ENCODE measurements around the gene HEBP2.
"Not testable (repeated sequence)": the region's sequence is repeated elsewhere in the genome, so short reads cannot be mapped to it uniquely, and the experiment has no call there.

HEBP2 gene

DNA sequence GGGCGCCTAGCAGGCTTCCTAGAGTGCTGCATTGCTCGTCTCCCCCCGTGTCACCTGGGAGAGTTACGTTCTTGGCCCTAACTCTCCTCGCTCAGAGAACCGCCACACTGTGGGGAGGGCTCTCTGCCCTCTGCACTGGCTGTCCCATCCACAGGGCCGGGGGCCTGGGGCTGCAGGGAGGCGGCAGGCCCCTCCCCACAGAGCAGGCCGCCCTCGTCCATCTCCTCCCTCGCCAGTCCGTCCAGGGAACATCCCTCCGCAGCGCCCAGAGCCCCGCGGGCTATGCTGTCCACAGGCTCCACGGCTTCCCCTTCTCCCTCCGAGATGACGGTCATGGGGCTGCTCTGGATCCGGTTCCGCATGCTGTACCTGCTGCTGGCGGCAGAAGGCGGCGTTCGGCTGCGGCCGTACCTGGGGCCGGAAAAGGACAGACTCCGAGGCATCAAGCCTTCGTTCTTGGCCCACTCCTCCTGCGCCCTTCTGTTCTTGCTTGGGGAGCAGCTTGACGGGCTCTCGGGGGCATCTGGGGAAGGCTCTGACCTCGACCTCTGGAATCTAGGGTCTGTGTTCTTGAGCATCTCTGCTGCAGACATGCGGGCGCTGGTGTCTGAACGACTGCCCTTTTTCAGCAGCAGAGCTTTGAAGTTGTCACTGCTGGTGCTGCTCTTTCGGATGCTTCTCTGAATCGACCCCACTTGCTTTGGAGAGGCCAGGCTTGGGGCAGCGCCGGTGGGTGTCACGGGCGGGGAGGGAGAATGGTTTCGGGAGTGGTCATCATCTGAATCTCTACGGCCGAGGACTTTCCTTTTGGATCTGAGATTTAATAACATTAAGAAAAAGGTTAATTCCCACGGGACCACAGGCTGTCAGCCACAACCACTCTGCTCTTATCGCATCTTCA is 20.2 kb downstream of the HEBP2 start:
- no peak for DNase-seq

DNA sequence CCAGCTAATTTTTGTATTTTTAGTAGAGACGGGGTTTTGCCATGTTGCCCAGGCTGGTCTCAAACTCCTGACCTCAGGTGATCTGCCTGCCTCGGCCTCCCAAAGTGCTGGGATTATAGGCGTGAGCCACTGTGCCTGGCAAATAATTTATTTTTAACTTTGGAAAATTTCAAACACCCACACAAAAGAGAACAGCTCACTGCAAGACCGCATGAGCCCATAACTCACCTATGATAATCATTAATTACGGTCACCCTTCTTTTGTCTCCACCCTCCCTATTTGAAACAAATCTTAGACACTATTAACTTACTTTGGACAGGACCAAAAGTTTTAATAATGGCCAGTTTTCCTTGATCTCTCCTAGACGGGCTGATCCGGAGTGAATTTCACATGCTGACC is 21.2 kb downstream of the HEBP2 start:
- not testable (repeated sequence) for DNase-seq

DNA sequence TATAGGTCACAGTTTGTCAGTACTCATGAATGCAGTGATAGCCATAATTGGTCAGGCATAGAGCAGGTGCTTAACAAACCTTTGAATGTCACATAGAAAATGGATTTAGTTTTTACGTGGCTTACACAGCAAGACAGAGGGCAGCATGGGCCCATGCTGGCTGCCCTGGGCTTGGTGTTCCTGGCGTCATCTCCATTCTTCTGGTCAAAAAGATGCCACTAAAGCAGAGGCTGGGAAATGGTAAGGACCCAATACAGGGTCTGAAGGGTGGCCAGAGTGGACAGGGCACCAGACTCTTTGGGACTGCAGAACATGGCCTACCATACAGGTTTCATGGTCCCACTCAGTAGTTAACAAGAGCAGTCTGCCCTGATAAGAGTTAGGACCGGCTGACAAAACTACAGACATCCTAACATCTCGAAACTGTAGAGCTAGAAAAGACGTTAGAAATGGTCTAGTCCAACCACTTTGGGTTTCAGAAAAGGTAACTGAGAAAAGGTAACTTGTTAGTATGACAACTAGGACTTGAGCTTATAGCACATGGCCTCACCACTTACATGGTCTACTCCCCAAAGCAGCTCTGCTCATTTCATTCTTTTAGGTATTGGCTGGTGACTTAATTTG is 22.6 kb downstream of the HEBP2 start:
- no peak for DNase-seq

DNA sequence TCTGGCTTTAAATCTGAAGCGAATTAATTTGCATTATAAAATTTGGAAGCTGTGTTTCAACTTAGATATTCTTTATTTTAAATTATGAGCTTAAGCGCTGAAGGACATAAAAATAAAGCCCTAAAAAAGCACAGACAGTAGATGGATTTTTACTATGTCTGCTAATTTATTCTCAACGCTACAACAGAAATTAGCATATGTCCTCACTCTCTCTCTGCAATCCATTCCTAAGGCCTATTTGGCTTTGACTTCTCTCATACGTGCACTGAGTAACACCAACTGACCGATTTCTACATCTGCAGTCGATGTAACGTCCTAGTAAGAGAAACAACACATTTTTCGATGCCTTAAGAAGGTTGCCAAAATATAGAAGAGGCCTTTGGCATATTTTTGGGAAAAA is 23.7 kb downstream of the HEBP2 start:
- no peak for DNase-seq

DNA sequence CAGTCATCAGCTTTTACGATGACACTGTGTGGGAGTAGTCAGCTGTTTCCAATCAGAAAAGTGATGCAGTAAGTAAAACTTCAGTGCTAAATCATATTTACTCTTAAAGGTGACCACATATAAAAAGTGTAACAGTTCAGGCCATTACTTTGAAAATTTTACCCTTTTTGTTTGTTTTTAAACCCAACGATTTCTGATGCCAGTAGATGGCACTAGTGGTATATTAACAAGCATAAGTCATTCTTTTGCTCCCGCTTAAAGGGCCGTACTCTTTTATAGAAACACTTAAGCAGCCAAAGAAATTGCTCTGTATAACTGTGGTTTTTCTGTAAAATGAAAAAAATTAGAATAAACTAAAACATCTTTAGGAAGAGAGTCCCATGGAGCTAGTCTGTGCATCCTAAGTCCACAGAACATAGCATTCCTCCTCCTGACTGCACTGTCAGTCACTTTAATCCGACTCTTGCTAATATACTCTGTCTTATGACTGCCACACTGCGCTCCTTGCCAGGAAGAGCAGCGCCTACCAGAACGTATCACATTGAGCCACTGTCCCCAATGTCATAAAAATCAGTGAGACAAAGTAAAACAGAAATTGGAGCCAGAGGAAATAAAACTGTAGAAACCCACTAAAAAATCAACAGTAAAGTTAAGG is 25.0 kb downstream of the HEBP2 start:
- no peak for DNase-seq

DNA sequence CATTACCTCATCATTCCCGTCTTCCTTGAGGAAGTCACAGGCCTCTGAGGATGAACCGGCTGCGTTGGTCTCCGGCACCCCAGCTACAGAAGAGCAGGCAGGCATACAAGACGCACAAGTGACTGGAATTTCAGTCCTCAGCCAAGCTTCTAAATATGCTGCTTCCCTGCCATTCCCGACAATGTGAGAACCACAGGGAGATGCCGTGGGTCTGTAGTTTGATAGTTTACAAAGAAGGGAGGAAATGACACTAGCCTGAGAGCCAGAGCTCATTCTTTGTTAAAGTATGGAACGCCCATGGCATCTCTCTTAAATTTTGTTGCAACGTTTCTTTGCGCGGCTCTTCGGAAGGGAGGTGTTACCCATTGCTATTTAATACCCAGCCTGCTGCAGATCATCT is 25.7 kb downstream of the HEBP2 start:
- DNase-seq, result no peak

DNA sequence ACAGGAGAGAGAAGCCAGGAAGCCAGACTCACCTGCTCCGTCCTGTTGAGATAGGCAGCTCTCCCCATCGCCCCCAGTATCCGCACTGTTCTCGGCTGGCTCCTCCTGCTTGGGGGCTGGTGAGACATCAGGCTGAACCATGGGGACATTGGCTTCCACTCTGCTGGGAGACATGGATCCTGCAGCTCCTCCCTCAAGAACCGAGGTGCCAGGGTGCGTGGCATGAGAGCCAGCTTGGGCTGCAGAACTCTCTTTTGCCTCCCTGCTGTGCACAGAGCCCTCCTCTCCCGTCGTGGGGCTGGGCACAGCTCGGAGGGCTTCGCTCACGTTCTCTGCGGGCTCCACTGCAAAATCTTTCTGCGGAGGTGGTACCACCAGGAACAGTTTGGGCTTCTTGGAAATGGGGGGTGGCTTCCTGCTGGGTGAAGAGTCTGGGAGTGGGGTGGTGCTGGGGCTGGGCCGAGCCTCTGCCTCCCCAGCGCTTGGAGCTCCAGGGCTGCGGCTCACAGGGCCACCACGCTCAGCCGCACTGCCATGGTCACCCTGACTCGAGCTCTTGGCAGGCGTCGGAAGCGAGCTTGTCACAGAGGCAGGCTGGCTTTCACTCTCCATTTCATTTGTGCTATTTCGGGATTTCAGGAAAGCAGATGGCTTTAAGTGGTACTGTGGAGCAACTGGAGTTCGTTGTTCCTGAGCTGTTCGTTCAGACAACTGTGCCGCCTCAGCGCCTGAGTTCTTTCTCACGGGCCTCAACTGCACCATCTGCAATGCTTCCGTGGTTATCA is 26.5 kb downstream of the HEBP2 start:
- DNase-seq, result no peak

DNA sequence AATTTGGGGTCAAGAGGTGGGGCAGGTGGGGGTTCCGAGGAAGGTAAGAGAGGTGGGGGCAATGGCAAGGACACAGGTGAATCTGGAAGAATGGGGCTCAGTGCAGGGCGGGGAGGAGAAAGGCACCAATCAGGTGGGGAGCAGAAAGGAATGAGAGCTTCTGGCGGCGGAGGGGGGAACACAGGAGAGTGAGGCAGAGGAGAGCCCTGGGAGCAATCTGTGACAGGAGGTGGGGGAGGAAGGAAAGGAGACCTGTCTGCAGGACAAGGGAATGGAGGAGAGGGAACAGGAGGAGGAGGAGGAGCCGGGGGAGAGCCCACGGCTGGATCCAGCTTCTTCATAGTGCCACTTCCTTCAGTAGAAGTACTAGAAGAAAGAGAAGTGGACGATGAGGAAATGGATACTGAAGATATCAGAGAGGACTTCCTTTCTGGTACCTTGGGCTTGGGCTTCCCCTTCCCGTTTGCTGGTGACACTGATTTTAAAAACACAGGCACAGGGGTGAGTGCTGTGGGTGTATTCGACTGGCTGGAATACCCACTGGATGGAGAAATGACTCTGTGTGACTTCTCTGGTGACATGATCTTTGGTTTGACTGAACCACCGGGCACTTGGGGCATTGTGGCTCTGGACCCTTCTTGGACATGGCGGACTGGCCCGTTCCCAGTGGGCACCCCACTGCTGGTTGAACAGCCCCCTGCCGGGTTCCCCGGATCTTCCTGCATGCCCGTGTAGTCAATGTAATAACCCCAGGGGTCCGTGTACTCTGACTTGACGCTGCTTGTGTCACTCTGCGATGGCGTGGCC is 27.4 kb downstream of the HEBP2 start:
- no peak for DNase-seq

DNA sequence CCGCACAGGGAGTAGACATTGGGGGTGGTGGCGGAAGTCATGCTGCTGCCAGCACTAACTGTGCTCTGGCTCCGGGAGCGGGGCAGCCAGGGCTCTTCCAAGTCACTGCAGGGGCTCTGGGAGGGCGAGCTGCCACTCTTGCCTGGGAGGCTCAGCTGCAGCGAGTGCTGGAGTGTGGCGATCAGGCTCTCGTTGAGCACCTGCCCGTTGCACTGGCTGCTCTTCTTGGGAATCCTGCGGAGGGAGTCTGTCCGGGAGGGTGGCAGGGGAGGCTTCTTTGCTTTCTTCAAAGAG is 28.0 kb downstream of the HEBP2 start:
- no peak for DNase-seq

DNA sequence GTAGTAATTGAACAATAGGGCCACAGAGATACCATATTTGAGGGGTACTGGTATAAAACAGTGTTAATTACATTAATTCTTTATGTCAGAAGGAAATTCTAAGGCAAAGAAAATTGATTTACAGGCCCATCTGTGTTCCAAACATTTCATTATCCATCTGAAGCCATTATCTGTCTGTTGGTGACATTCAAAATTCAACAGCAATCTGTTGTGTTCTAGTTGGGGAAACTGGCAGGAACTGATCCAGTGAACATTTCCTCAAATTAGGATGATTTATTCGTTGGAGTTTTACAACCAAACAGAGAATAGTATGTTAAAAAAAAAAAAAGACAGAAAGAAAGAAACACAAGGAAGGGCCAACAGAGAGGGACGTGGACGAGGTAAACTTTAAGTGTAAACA is 30.1 kb downstream of the HEBP2 start:
- DNase-seq, result no peak

DNA sequence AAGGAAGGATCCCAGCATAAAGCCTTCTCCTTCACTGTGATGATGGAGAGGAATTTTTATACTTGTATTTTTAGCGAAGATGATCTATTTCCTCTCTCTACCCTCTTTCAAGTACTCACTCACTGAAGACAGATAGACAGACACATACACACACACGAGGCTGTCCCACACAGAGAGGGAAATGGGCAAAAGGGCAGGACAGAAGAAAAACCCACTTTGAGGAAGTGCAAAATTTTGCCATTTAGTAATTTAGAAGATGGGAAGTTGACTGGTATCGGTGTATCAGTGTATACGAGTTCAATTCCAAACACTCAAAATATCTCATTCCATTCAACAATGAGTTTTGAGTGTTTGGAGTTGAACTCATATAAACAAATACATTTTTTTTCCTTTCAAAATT is 30.9 kb downstream of the HEBP2 start:
- DNase-seq, result no peak

DNA sequence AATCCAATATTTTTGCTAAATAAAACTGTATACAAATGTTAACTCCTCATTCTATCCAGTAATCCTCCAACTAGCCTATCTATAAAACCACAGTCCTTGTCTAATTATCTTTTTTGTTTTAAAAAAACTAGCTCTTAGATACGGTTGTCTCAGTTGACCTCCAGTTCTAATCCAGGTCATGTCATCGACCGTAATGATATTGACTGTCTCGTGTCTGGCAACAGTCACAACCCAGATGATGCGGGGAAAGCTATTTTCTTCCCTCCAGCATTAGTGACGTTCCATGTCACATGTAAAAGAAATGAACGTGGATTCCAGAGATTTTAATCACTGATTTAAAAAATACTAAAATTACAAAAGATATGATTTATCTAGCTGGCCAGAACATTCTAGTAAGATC is 35.5 kb downstream of the HEBP2 start:
- no peak for DNase-seq

DNA sequence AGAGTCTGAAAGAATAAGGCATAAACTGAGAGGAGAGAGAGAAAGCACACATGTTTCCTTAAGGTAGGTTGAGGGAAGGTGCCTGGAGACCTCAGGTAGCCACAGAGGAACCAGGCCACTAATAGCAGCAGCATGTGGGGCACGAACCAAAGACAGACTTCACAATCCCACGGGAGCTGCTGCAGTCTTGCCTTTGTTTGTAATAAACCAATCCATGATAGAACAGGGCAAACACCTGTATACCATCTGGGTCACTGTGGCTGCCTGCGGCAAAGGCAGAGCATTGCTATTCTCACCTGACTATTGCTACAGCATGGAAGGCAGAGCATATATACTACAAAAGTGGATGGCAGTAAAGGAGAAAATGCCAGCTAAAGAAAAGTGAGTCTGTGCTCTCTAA is 36.3 kb downstream of the HEBP2 start:
- no peak for DNase-seq

DNA sequence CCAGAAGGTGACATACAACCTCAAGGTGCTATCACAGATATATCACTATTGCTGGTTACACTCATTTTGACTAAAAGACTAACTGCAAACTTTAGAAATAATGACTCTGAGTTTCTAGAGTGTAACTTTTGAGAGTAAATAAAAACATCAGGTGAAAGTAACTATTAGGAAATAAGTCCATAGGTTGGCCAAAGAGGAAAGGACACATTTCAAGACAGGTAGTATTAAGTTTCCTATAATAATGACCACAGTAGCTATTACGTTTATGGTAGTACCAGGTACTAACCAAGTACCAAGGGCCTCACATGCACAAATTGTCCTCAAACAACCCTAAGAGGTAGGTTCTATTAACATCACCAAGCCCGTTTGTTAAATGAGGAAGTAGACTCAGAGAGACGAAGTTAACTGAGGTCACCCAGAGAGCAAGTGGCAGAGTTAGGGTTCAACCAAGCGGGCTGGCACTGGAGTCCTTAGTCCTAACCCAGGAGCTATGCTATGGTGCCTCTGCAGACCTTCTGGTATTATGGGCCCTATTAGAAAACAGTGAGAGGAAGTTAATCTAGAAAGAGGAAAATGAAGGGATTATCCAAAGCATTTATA is 36.8 kb downstream of the HEBP2 start:
- DNase-seq, result no peak

DNA sequence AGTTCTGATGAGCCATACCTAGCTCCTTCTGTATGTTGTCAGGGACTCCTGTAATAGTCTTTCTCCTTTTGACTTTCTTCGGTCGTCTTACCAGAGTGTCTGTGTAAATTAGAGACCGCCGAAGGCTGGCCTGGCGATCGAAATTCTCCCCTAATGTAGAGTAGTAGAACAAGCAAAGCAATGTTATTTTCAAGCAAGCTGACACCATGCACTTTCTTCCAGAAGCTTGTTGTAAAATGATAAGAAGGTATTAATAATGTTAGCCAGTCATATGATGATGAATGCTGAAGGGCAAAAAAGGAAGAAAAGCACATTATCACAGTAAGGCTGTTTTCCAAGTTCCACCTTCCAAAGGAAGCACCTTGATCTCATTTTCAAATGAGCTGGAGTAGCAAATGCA is 37.9 kb downstream of the HEBP2 start:
- DNase-seq, result no peak

DNA sequence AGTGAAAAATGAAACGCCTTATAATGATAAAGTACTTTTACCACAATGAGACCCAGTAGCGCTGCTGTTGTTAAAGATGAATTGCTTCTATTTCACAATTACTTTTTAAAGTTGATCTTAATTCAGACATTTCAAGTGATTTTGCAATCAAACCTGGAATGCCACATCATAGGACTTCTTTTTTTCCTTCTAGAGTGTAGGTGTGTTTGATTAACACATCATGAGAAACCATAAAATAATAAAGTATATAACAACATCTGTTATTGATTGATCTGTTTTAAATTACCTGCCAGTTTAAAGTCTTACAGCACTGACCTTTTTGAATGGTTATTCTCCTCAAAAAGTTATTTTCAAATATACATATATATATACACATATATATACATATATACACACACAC is 38.6 kb downstream of the HEBP2 start:
- DNase-seq, result no peak

DNA sequence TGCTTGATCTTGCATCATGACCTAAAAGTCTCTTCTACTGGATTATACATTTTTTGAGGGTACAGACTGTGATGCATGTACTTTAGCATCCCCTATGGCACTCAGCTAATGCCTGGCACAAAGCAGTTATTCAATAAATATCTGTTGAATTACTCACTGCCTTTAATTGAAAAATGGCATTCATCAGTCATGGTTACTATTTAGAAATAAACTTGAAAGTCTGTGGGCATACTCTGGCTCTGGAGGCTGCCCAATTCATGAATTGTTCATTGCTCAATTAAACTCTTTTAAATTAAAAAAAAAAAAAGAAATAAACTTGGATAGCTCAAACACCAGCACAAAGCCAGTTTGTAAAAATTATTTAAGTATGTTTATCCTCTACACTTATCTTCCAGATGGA is 40.0 kb downstream of the HEBP2 start:
- DNase-seq, result no peak

DNA sequence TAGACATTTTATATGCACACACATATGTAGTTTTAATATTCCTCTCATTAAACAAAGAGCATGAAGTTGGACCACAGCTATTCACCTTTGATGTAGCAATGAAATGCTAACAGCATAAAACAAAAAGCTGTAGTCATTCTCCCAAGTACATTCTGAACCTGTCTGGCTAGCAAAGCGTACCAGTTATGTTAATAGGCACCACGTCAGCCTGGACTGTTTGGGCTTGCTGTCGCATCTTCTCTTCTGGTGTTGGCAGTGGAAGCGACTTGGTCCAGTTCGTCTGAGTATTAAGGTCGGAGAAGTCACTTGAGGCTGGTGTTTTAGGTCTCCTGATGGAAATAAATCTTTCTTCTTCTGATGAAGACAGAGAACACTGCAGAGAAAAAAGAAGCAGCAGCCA is 42.8 kb downstream of the HEBP2 start:
- DNase-seq, result no peak

DNA sequence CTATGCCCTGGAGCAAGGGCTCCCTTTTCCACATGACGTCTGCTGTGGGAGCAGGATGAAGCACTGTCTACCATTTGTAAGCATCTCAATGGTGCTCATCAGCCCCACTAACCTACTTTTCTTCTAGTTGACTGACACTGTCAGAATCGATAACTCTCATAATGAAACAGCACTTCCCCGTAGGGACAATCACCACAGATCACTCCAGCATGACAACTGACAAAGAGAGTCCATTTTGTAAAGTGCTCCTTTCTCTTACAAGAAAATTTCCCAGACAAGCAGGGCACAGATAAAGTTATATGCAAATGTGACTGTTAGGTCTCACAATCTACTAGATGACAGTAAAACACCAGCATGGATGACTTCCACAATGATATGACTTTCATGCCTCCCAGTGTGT is 46.4 kb downstream of the HEBP2 start:
- DNase-seq, result no peak

DNA sequence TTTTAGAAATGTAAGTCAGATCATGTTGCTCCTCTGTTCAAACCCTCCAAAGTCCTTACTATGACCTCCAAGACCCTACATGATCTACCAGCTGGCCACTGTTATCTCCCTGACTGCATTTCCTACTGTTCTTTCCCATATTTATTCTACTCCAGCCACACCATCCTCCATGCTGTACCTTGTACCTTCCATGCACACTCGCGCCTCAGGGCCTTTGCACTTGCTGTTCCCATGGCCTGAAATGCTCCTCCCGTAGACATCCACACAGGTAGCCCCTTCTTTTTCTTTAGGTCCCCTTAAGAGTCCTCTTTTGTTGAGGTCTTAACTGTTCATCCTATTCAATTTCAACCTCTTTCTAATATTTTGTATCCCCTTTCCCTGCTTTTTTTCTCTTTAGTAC is 47.0 kb downstream of the HEBP2 start:
- DNase-seq, result no peak

DNA sequence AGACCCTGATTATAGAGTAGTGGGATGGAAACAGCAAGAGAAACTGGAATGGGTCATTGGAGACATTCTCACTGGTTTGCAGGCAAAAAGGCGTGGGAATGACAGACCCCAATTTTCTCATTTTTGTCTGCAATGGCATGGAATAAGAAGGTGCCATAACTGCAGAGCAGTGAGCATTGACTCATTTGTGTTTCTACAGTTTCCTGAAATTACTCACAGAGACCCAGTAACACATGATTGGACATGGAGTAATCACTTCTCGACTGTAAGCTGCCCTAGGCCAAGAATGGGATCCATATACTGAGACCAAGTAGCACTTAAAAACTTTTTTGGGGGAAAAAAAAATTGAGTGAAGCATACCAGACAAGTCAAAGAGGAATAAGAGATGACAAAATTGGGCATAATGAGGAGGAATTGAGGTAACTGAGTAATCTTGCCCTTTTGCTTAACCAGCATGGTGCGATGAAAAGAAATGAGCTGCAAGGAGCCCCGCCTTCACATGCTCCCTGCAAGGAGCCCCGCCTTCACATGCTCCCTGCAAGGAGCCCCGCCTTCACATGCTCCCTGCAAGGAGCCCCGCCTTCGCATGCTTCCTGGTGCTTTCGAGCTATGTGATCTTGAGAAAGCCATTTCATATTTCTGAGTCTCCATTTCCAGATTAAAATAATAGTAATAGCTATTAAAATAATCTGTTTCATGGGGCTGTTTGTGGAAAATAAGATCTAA is 51.1 kb downstream of the HEBP2 start:
- no peak for DNase-seq

Data from left hindlimb (tissue), 1 donor.